ENCODE results near the gene TOLLIP.

The TOLLIP gene

DNA sequence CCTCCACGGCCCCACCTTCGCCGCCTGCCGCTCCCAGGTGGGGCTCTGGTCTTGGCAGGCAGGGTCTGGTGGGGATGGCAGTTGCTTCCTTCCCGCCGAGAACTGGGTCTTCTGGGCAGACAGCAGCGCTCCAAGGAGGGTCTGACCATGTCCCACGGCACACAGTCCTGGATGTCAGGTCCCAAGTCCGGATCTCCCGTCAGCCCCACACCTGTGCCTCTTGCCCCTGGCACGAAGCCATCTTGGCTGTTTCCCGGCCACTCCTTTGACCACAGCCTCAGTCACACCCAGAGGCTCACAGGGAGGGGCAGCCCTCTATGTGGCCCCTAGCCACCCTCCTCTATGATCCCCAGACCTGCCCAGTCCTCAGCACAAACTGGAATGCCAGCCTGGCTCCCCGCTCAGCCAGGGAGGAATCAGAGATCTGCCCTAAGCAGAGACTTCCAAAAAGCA, 72.3 kb downstream of the TOLLIP start:
- no peak overlapping the region for H3K4me3 ChIP-seq (replicated peaks; ENCODE audit: low read depth, low read length)
- DNase-seq (ENCODE audit: extremely low read depth, low read depth) = no peak
- TF ChIP-seq, protein P1, sequence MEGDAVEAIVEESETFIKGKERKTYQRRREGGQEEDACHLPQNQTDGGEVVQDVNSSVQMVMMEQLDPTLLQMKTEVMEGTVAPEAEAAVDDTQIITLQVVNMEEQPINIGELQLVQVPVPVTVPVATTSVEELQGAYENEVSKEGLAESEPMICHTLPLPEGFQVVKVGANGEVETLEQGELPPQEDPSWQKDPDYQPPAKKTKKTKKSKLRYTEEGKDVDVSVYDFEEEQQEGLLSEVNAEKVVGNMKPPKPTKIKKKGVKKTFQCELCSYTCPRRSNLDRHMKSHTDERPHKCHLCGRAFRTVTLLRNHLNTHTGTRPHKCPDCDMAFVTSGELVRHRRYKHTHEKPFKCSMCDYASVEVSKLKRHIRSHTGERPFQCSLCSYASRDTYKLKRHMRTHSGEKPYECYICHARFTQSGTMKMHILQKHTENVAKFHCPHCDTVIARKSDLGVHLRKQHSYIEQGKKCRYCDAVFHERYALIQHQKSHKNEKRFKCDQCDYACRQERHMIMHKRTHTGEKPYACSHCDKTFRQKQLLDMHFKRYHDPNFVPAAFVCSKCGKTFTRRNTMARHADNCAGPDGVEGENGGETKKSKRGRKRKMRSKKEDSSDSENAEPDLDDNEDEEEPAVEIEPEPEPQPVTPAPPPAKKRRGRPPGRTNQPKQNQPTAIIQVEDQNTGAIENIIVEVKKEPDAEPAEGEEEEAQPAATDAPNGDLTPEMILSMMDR (IDR thresholded peaks at IDR 0.05; ENCODE audit: low read depth, low read length, missing control alignments) = no peak

DNA sequence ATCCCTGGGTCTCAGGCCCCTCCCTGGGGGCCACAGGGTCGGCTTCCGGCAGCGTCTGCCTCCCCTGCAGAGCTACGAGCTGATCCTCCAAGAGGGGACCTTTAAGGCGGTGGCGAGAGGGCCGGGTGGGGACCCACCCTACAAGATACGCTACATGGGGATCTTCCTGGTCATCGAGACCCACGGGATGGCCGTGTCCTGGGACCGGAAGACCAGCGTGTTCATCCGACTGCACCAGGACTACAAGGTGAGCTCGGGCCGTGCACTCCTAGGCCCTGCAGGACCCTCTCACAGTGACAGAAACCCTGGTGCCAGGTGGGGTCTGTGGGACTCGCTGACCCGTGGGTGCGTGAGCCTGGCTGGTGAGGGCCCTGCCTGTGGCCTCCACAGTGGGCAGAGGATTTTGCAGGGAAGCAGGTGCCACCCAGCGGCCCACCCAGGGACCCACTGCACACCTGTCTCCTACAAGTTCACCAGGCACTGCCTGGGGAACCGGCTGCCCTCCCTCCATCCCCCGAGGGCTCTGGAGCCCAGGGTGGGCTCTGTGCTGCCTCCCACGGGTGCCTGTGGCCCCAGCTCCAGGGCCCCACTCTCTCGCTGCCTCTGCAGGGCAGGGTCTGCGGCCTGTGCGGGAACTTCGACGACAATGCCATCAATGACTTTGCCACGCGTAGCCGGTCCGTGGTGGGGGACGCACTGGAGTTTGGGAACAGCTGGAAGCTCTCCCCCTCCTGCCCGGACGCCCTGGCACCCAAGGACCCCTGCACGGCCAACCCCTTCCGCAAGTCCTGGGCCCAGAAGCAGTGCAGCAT, 72.9 kb downstream of the TOLLIP start:
- TF ChIP-seq, protein P1 (IDR thresholded peaks at IDR 0.05; ENCODE audit: low read depth, low read length, missing control alignments) = no peak
- H3K4me3 ChIP-seq (replicated peaks; ENCODE audit: low read depth, low read length) = no peak overlapping the region
- DNase-seq (ENCODE audit: extremely low read depth, low read depth) = no peak

DNA sequence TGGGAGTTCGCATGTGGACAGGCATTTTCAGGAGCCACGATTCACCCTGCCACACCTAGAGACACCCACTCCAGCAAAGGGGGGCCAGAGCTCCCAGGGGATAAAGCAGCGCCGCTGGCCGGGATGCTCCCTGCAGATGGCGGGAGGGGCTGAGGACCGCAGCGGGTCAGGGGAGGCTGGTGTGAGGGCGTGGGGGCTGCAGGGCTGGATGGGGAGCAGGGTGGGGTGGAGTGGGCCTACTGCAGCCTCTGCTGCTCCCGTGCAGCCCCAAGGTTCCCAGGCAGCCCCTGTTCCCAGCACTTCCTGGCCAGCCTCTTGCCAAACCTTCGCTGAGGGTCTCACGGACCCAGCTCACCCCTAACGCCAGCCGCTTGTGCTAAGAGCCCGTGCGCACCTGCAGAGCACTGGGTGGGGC, 73.5 kb downstream of the TOLLIP start:
- H3K4me3 ChIP-seq (replicated peaks; ENCODE audit: low read depth, low read length) = no peak overlapping the region
- TF ChIP-seq, protein P1 (IDR thresholded peaks at IDR 0.05; ENCODE audit: low read depth, low read length, missing control alignments) = no peak
- DNase-seq (ENCODE audit: extremely low read depth, low read depth) = no peak

DNA sequence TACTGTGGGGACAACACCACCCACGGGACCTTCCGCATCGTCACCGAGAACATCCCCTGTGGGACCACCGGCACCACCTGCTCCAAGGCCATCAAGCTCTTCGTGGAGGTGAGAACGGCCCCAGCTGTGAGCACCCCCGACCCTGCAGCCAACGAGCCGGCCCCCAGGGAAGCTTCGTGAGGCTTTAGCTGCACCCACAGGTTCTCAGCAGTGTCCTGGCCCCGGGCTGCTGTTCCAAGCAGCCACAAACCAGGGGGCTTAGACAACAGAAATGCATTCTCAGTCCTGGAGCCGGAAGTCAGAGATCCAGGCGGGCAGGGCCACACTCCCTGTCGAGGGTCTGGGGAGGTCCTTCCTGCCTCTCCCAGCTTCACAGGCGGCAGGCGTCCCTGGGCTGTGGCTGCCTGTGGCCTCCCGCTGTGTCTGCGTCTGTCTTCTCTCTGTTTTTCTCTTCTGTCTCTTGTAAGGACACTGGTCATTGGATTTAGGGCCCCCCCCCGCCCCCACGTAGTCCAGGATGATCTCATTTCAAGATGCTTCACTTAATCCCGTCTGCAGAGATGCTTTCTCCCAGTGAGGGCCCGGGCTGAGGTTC, 74.0 kb downstream of the TOLLIP start:
- TF ChIP-seq, protein P1 (IDR thresholded peaks at IDR 0.05; ENCODE audit: low read depth, low read length, missing control alignments) = no peak
- no peak for DNase-seq (ENCODE audit: extremely low read depth, low read depth)
- no peak overlapping the region for H3K4me3 ChIP-seq (replicated peaks; ENCODE audit: low read depth, low read length)

- TF ChIP-seq, protein P1 (IDR thresholded peaks at IDR 0.05; ENCODE audit: low read depth, low read length, missing control alignments) = no peak
- H3K4me3 ChIP-seq (replicated peaks; ENCODE audit: low read depth, low read length) = no peak overlapping the region
- no peak for DNase-seq (ENCODE audit: extremely low read depth, low read depth)
These were observed 74.6 kb downstream of the TOLLIP start for GRCh38 chr11:1234771-1235305.

GRCh38 chr11:1234054-1234720, 75.2 kb downstream of the TOLLIP start:
- no peak overlapping the region for H3K4me3 ChIP-seq (replicated peaks; ENCODE audit: low read depth, low read length)
- TF ChIP-seq, protein P1 (IDR thresholded peaks at IDR 0.05; ENCODE audit: low read depth, low read length, missing control alignments) = no peak
- no peak for DNase-seq (ENCODE audit: extremely low read depth, low read depth)

Measured in HFF-Myc (cell line).